NCI-H345 treated with DMSO at 0.1 percent for 48 hours (cell line): ENCODE data around the gene HELZ2.

Source experiments
- DNase-seq: peaks from one replicate; lab custom pipeline; 2025; ENCODE audit not compliant: unreplicated experiment; lab: John Stamatoyannopoulos, UW

The HELZ2 gene

GRCh38 chr20:63527184-63527583 is 46.9 kb downstream of the HELZ2 start:
- DNase-seq = no peak

GRCh38 chr20:63525971-63526370 is 48.1 kb downstream of the HELZ2 start:
- DNase-seq = no peak

- DNase-seq = no peak
Observed at GRCh38 chr20:63525185-63525584, 48.9 kb downstream of the HELZ2 start.
